ENCODE measurements around the gene CAMK1D.
"Not testable (repeated sequence)": the region's sequence is repeated elsewhere in the genome, so short reads cannot be mapped to it uniquely, and the experiment has no call there.

- not testable (repeated sequence) for TF ChIP-seq CTCF (optimal IDR thresholded peaks at IDR 0.05 in 1 of 3, IDR thresholded peaks at IDR 0.05 in 1 of 3, conservative IDR thresholded peaks at IDR 0.05 in 1 of 3; ENCODE audit: extremely low read depth in 1 of 3, insufficient read depth in 2 of 3, low read length in 3 of 3); EZH2 (IDR thresholded peaks at IDR 0.05; ENCODE audit: low read length)
Measured at GRCh38 chr10:12335169-12335568, 14.2 kb upstream of the CAMK1D start.

Data from keratinocyte (primary cell).